Aorta (tissue), 5 donors: ENCODE measurements around the gene PLA2R1. TPM values are rescaled to one million over a fixed set of nuclear protein-coding genes. Genes with fewer than 3 reads are reported as not detected.
A peak's percentile ranks its signal among the peaks of the same experiment; 100 is the strongest.

Experiments used
- ATAC-seq: fragments of 200-7000 bp; cut with Tn5 transposase; one replicate; pipeline ENCODE4 v1.9.1; 2022; ENCODE audit warnings: moderate library complexity; ENCODE audit not compliant: low FRiP score
- DNase-seq, 2 donors: peaks; one replicate each; pipeline ENCODE4 v3.0.0-alpha.2; 2020
- H3K27ac ChIP-seq, 2 donors: one replicate each; pipeline ENCODE4 v1.5.1; 2013; ENCODE audit warnings: low read length in 2 of 2, mild to moderate bottlenecking in 2 of 2, moderate library complexity in 2 of 2, control low read depth in 1 of 2, inconsistent platforms in 1 of 2, low read depth in 1 of 2
- H3K27me3 ChIP-seq, 2 donors: one replicate each; pipeline ENCODE4 v1.6.1; 2013; ENCODE audit warnings: control low read depth in 1 of 2, low read length in 1 of 2, mild to moderate bottlenecking in 1 of 2, moderate library complexity in 1 of 2; ENCODE audit not compliant: insufficient read depth in 2 of 2, control insufficient read depth in 1 of 2
- H3K36me3 ChIP-seq, 2 donors: one replicate each; pipeline ENCODE4 v1.6.1; 2013; ENCODE audit warnings: control low read depth in 1 of 2, low read length in 1 of 2, mild to moderate bottlenecking in 1 of 2; ENCODE audit not compliant: insufficient read depth in 2 of 2, control insufficient read depth in 1 of 2
- H3K4me1 ChIP-seq, 2 donors: one replicate each; pipeline ENCODE4 v1.6.1; 2013; ENCODE audit warnings: low read length in 2 of 2, control low read depth in 1 of 2, mild to moderate bottlenecking in 1 of 2, moderate library complexity in 1 of 2; ENCODE audit not compliant: insufficient read depth in 2 of 2, control insufficient read depth in 1 of 2
- H3K4me3 ChIP-seq, 2 donors: one replicate each; pipeline ENCODE4 v1.5.1; 2013; ENCODE audit warnings: low read length in 2 of 2, control low read depth in 1 of 2, mild to moderate bottlenecking in 1 of 2
- H3K9me3 ChIP-seq: one replicate; pipeline ENCODE4 v1.6.1; 2013; ENCODE audit warnings: mild to moderate bottlenecking, low read length; ENCODE audit not compliant: control insufficient read depth
- WGBS, 2 donors: extraction: QIAGEN DNeasy Blood & Tissue Kit; methylation state at CpG; one replicate each; pipeline ENCODE4 v1.1.7; 2013; 5-methylcytosine and 5-hydroxymethylcytosine counted together
- intact Hi-C, 2 donors: fragments of 100-400 bp; cut with DNase I; formaldehyde crosslinking; loops; one replicate each; pipeline versions ENCODE4 v1.14.2 to v1.15.0; 2022
- polyA plus RNA-seq, 2 donors: library from polyadenylated mRNA; stranded (reverse); fragments of 200-250 nt; gene quantifications; one replicate each; pipeline ENCODE4 v1.2.3, GENCODE V29; 2013
- total RNA-seq, 2 donors: library from RNA; stranded (reverse); fragmentation: NEBNext Ultra II Directional; extraction: Animal tissue kit (Norgen Biotek cat#: 25700); gene quantifications; one replicate each; pipeline ENCODE4 v1.2.1, GENCODE V29; 2021
- donor health status: healthy with polysubstance abuse.
- donor health status: Bipolar disorder and iron deficiency.
- donor health status: DM: no; HTN: no; CAD: no.
- donor health status: DM: no; HTN: no; CAD: no.
- donor health status: DM: yes; HTN: yes; CAD: no.

PLA2R1 gene
- total and polyA plus RNA-seq, 4 donors: 7.9 to 34.9 (median 30.0) TPM

DNA sequence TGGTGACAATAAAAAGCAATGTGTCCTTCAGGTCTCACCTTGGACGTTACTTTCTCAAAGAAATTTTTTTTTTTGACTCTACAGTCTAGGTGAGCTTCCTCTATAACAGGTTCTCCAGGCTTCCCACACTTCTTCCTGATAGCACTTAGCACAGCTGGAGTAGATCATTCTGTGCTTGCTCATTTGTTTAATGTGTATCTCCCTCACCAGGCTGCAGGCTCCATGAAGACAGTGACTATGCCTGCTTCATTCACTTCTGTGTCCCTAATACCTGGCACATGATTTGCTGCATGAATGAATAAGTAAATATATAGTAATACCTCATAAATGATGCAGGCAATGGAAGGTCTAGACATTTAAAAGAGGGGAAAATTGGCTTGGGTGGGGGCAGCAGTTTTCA is 154.5 kb downstream of the PLA2R1 start:
- no peak overlapping the region for H3K27ac ChIP-seq
- H3K4me1 ChIP-seq: no peaks in the 10 kb centered on the region
- H3K4me3 ChIP-seq: no peak overlapping the region
- 73 to 80% methylated on average over 1 of the region's 1 CpG for WGBS, 2 donors
- no peaks in the 10 kb centered on the region for H3K36me3 ChIP-seq
- intact Hi-C loops: loop anchor here in 1 of 2 donors (10.0 kb wide), 1 partner anchor 57 kb away; no protein-coding TSS in a partner anchor
- no peak for DNase-seq
- no peaks in the 10 kb centered on the region for H3K27me3 ChIP-seq
- no peaks in the 10 kb centered on the region for H3K9me3 ChIP-seq
- ATAC-seq: no peak

DNA sequence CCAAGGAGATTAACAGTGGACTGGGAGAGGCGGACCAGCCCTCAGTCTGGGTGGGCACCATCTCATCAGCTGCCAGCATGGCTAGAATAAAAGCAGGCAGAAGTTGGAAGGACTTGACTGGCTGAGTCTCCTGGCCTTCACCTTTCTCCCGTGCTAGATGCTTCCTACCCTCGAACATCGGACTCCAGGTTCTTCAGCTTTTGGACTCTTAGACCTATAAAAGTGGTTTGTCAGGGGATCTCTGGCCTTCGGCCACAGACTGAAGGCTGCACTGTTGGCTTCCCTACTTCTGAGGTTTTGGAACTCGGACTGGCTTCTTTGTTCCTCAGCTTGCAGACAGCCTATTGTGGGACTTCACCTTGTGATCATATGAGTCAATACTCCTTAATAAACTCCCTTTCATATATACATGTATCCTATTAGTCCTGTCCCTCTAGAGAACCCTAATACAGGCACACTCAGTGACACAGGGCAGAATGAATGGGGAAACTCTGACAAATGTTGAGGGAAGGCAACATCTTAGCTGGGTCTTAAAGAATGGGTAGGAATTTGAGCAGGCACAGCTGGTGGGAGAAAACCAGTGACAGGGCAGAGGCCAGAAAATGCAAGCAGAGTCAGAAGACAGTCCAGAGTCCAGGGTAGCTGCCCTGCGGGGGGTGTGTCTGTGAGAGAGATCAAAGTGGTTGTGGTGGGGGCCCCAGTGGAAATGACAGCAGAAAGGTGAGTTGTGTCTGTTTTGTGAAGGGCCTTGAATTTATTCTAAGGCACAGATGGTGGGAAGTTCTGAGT is 156.3 kb downstream of the PLA2R1 start:
- intact Hi-C loops: loop anchor here in 1 of 2 donors (10.0 kb wide), 1 partner anchor 59 kb away; no protein-coding TSS in a partner anchor
- DNase-seq (no peak), ATAC-seq (no peak)
- Histone ChIP-seq H3K27me3 (no peaks in the 10 kb centered on the region), H3K9me3 (no peaks in the 10 kb centered on the region), H3K36me3 (no peaks in the 10 kb centered on the region), H3K4me1 (no peaks in the 10 kb centered on the region), H3K4me3 (no peak overlapping the region), H3K27ac (no peak overlapping the region)
- 81 to 88% methylated on average over 7 of the region's 7 CpGs for WGBS, 2 donors

DNA sequence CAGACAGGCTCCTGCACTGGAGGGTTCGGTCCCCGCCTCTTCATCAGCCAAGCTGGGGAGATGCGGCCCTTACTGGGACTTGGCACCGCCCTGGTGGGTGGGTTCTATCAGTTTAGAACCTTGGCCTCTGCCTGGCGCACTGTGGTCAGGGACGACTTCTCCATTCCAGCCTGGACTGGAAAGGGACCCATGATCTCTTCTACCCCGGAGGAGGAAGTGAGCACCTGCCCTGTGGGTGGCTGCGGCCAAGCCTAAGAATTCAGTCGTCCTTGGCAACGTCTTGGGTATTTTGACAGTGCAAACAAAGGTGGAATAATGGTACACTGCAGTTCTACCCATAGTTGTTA is 157.5 kb downstream of the PLA2R1 start:
- no peak for ATAC-seq
- 54 to 58% methylated on average over 10 of the region's 10 CpGs for WGBS, 2 donors
- Histone ChIP-seq H3K9me3 (no peaks in the 10 kb centered on the region), H3K27ac (no peak overlapping the region), H3K36me3 (no peaks in the 10 kb centered on the region), H3K4me3 (no peak overlapping the region), H3K27me3 (no peaks in the 10 kb centered on the region), H3K4me1 (no peaks in the 10 kb centered on the region)
- intact Hi-C loops: loop anchor here in 1 of 2 donors (10.0 kb wide), 1 partner anchor 60 kb away; no protein-coding TSS in a partner anchor
- peak in 1 of 2 donors; percentile 83 for DNase-seq

DNA sequence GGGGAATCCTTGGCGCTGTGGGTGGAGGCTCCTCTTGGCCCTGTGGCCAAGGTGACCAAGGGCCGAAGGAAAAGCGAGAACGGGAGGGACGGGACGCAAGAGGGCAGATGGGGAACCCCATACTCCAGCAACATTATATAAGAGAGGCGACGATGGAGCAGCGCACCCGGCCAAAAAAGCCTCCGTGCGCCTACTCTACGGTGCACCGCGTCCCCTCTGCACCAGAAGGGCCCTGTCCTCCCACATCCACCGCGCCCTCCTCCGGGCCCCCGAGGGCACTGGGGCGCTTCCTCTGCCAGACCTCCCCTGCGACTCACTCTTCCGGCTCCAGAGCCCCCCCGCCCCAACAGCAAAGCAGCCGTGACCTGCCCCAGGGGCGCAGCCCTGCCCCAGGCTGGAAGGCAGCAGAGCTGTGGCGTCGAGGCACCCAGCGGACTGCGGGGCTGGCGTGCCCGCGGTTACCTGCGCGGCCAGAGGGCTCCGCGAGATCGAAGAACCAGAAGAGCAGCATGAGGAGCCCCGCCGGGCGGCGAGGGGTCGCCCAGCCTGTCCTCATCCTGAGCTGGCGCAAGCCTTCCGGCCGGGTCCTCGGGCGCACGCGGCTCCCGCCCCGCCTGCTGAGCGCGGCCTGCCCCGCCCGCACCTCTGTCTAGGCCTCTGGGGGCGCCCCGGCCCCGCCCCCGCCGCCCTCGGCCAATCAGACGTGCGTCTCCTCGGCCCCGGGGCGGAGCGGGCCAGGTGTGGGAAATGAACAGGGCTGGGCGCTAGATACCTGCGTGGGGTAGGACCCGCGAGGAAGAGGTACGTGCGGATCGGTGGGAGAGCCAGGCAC is 158.1 kb downstream of the PLA2R1 start, which contains the start of gene LY75:
Gene LY75 (minus strand): TSS at position 630 of the 832 bp plus-strand sequence.
- peak within 1 kb of the TSS in 1 of 2 donors; percentile 30 for H3K27ac ChIP-seq
- intact Hi-C loops: loop anchor here in 1 of 2 donors (10.0 kb wide), 1 partner anchor 60 kb away; no protein-coding TSS in a partner anchor
- ATAC-seq (peak; percentile 86), DNase-seq (peak; percentile 71 to 83)
- H3K36me3 ChIP-seq: no peaks in the 10 kb centered on the region
- H3K4me1 ChIP-seq: no peaks in the 10 kb centered on the region
- 3 to 5% methylated on average over 49 to 74 of the region's 74 CpGs for WGBS, 2 donors
- no peaks in the 10 kb centered on the region for H3K27me3 ChIP-seq
- no peaks in the 10 kb centered on the region for H3K9me3 ChIP-seq
- peak within 1 kb of the TSS; percentile 27 to 54 for H3K4me3 ChIP-seq

DNA sequence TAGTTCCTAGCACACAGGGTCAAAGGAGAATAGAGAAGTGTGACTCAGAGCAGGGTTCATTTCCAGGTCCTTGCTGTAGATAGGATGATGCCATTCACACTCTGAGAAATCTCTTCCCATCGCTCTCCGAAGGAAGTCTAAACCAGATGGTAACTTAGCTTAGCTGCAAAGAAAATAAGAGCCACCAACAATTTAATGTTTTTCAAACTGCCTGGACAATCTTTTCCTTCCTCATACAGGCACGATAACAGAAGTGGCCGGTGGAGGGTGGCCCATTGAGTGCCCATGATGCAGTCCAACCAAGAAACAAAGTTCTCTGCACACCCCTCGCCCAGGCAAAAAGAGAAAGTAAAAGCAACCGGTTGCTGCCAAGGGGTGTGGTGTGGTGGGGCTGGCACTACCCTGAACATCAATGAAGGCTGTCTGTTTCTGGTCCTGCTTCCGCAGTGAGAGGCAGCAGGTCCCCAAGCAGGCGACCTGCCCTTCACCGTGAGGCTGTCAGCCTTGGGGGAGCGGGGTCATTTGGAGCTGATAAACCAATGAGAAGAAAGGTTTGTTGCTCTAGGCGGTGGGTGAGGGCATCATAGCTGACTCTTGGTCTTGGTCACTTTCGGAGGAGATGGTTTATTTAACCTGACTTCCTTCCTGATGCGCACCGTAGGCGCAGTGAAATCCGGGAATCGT is 158.8 kb downstream of the PLA2R1 start:
- H3K4me1 ChIP-seq: no peaks in the 10 kb centered on the region
- peak; percentile 69 for ATAC-seq
- no peaks in the 10 kb centered on the region for H3K9me3 ChIP-seq
- H3K27ac ChIP-seq: peak overlapping the region in 1 of 2 donors; percentile 30
- H3K36me3 ChIP-seq: no peaks in the 10 kb centered on the region
- intact Hi-C loops: loop anchor here in 1 of 2 donors (10.0 kb wide), 1 partner anchor 61 kb away; no protein-coding TSS in a partner anchor
- no peaks in the 10 kb centered on the region for H3K27me3 ChIP-seq
- peak in 1 of 2 donors; percentile 53 for DNase-seq
- H3K4me3 ChIP-seq: peak overlapping the region; percentile 27 to 54
- 5 to 16% methylated on average over 17 of the region's 17 CpGs for WGBS, 2 donors

DNA sequence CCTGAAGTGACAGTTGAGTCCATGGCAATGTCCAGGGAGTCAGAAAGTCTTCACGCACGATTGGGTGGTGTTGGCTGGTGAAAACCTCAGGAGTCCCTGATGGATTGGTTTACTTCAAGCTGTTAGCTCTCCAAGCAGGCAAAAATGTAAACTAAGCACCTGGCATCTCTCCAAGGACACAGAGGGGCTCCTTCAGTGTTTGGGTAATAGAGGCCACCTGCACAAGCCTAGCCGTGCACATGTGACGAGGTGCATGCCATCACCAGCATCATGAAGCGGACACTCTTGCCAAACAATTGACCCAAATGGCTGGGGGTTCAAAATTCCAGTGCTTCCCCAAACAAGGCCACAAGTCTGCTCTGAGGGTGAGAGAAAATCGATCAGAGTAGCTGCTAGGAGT is 159.7 kb downstream of the PLA2R1 start:
- WGBS, 2 donors: 90 to 91% methylated on average over 6 of the region's 6 CpGs
- Histone ChIP-seq H3K36me3 (no peaks in the 10 kb centered on the region), H3K4me3 (no peak overlapping the region), H3K27me3 (no peaks in the 10 kb centered on the region), H3K27ac (no peak overlapping the region), H3K9me3 (no peaks in the 10 kb centered on the region), H3K4me1 (no peaks in the 10 kb centered on the region)
- intact Hi-C loops: loop anchor here in 1 of 2 donors (10.0 kb wide), 1 partner anchor 62 kb away; no protein-coding TSS in a partner anchor
- DNase-seq (no peak), ATAC-seq (no peak)

DNA sequence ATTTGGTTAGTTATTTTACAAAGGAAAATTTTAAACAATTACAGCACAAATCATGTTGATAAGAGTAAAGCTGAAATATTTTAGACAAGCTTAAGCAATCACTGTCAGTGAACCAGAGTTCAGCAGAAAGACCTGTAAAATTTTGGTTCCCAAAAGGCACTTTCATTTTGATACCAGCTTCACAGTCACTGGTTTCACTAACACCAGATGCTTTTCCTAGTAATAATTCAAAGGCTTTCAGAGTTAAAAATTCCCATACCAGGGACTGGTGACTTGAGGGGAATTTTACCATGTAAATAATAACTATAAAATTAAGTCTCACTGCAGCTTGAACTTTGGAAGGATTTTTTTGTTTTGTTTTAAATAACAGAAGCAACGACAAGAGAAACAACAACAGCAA is 162.1 kb downstream of the PLA2R1 start:
- H3K4me1 ChIP-seq: no peaks in the 10 kb centered on the region
- H3K27me3 ChIP-seq: no peaks in the 10 kb centered on the region
- DNase-seq: no peak
- no peak overlapping the region for H3K27ac ChIP-seq
- no peak for ATAC-seq
- H3K9me3 ChIP-seq: no peaks in the 10 kb centered on the region
- 94 to 98% methylated on average over 1 of the region's 1 CpG for WGBS, 2 donors
- H3K36me3 ChIP-seq: no peaks in the 10 kb centered on the region
- H3K4me3 ChIP-seq: no peak overlapping the region
- intact Hi-C loops: loop anchor here in 1 of 2 donors (10.0 kb wide), 1 partner anchor 64 kb away; no protein-coding TSS in a partner anchor

DNA sequence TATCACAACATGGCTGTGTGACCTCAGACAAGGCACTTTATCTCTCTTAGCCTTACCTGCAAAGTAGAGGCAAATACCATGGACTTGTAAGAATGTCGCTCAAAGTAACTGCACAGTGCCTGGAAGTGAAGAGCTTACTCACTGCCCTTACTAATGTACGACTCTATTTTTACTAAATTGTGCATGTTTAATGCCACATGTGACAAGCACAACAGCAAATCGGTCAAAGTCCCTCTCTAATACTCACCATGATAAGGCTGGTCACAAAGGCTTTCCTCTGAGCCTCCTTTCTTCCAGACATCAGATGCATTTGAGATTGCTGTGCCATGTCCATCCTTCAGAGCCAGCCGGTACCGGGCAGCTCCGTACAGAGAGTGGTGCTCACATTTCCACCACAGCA is 164.0 kb downstream of the PLA2R1 start:
- H3K4me1 ChIP-seq: no peaks in the 10 kb centered on the region
- 83 to 88% methylated on average over 6 of the region's 6 CpGs for WGBS, 2 donors

More for the DNA sequence above, 164.0 kb downstream of the PLA2R1 start:
- Histone ChIP-seq H3K36me3 (no peaks in the 10 kb centered on the region), H3K9me3 (no peaks in the 10 kb centered on the region), H3K27ac (no peak overlapping the region), H3K4me3 (no peak overlapping the region), H3K27me3 (no peaks in the 10 kb centered on the region)
- ATAC-seq (no peak), DNase-seq (no peak)
- intact Hi-C loops: no loop called here
